T47D (cell line): ENCODE results near the gene MYH10.

ENCODE experiments used
- DNase-seq, 2 experiments: peaks; one replicate each; pipeline versions ENCODE4 v3.0.0 to v3.0.0-alpha.2; 2011 to 2012; ENCODE audit warnings: low read depth in 1 of 2, low spot score in 1 of 2
- JUND ChIP-seq: IDR thresholded peaks from 2 replicates; pipeline ENCODE4 v1.6.1; 2012; ENCODE audit warnings: low read depth
- in situ Hi-C: cut with HindIII; loops from 2 replicates; pipeline ENCODE4 v1.10.0; 2016; ENCODE audit warnings: low sequenced_read_pairs, low pct_unique_long_range_greater_than_20kb

The MYH10 gene

GRCh38 chr17:8477171-8477570, 153.4 kb downstream of the MYH10 start:
- DNase-seq: no peak
- TF ChIP-seq JUND: no peak
- in situ Hi-C loops: no loop called here

DNA sequence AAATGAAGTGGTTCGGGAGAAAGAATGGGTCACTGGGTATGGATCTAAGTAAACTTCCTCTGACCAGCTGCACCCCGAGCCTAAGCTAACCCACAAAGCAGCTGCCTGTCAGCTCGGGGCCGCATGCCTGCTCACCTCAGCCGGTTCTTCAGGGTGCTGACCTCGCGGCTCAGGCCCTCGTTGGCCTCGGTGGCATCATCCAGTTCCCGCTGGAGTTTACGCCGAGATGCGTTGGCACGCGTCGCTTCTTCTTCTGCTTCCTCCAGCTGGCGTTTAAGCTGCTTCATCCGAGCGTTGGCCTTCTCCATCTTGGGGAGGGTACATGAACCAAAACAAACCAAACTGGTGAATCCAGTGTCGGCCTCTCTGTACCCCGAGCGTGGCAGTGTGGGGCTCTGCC, 153.8 kb downstream of the MYH10 start:
- in situ Hi-C loops: no loop called here
- TF ChIP-seq JUND: no peak
- DNase-seq: no peak

- DNase-seq: no peak
- in situ Hi-C loops: no loop called here
- no peak for TF ChIP-seq JUND
Measured at GRCh38 chr17:8475781-8476180, 154.7 kb downstream of the MYH10 start.

- in situ Hi-C loops: no loop called here
- TF ChIP-seq JUND: no peak
- DNase-seq: no peak
Measured at GRCh38 chr17:8475227-8475626, 155.3 kb downstream of the MYH10 start.

DNA sequence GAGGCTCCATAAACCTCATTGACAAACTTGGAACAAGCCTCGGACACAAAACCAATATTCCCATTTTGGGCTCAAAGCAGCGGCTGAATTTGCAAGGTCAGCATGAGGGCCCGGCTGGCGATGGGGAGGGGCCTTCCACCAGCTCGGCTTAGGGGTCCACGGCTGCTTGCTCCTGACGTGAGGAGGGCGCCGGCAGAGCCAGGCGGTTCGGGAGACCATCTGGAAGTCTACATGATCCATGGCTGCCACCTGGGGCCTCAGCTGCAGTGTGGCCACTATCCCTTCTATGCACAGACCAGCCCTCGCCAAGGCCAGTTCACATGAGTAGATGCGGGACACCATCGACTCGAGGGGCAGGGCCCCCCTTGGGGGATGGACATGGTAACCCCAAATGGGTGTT, 155.7 kb downstream of the MYH10 start:
- DNase-seq: no peak
- in situ Hi-C loops: no loop called here
- no peak for TF ChIP-seq JUND

DNA sequence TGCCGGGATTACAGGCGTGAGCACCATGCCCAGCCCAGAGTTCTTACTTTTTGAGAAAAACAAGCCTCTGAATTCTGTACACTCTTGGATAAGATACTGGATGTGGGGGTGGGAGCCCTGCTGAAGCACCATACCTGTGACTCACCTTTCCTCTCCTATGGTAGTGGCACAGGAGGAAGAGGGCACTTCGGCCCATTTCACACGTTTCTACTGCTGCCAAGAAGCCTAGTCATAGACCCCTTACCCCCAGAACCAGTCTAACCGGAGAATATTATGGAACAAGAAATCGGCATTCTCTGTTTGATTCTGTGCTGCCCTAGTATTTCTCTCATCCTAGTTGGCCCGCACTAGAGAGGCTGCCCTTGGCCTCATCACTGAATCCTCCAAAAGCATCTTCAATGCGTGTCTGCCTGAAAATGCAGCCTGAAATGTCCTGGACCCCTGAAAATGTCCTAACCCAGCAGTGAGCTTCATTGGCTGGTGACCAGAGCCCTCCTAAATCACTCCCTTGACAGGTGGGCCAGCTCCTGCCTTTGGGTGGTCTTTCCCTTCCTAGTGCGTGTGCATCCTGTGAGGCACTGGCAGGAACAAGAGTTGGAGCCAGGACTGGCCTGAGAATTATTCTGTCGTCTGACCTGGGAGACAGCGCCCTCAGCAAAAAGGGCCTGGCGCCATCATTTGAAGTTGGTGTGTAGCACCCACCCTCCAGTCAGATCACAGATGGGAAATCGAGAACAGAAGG, 156.9 kb downstream of the MYH10 start:
- DNase-seq: no peak
- no peak for TF ChIP-seq JUND
- in situ Hi-C loops: no loop called here

- no peak for DNase-seq
- TF ChIP-seq JUND: no peak
- in situ Hi-C loops: no loop called here
Measured at GRCh38 chr17:8472663-8473062, 157.9 kb downstream of the MYH10 start.

DNA sequence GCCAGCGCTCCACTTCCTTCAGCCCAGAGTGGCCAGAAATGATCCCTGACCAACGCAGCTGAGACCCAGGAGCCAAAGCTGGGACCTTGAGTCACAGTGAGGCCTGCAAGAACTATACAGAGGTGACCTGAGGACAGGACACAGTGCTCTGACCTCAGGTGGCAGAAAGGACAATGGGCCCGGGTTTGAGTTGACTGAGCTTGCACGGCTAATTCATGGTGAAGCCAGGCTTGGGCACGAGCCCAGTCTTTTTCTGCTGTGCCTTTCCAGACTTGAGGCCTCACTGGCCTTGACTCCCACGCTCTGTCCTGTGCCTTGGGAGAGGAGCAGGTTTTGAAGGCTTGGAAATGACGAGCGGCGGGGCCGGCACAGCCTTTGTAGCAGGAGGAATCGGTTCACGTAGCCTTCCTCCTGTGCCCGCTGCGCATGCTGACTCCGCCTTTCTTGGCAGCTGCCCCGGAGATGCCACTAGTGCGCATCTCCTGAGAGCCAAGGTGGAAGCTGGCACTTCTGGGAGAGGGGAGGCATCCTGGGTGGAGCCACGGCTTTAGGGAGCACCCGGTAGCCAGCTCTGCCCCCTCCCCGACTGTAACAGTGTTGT, 160.0 kb downstream of the MYH10 start:
- in situ Hi-C loops: no loop called here
- no peak for TF ChIP-seq JUND
- DNase-seq: no peak

- in situ Hi-C loops: no loop called here
- no peak for TF ChIP-seq JUND
- no peak for DNase-seq
Measured at GRCh38 chr17:8469964-8470363, 160.6 kb downstream of the MYH10 start.

- TF ChIP-seq JUND: no peak
- in situ Hi-C loops: no loop called here
- no peak for DNase-seq
Measured at GRCh38 chr17:8468980-8469379, 161.5 kb downstream of the MYH10 start.

DNA sequence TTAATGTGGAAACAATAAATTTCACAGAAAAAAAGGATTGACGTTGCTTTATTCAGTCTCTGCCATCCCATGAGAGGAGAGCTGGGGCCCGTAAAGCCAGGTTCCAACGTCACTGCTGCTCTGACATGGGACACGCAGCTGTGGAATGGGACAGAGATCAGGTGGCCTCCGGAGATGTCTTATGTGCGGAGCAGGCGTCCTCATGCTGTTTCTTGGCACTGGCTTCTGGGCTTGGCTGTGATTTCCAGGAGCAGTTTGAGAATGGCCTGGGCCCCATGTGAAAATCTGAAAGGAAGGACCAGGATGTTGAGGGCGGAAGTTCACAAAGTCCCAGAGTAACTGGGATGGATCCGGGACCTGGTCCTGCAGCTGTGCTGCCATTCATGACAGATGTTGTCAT, 162.4 kb downstream of the MYH10 start:
- DNase-seq: no peak
- in situ Hi-C loops: no loop called here
- TF ChIP-seq JUND: no peak

- TF ChIP-seq JUND: no peak
- in situ Hi-C loops: no loop called here
- DNase-seq: no peak
Measured at GRCh38 chr17:8467527-8467926, 163.0 kb downstream of the MYH10 start.

DNA sequence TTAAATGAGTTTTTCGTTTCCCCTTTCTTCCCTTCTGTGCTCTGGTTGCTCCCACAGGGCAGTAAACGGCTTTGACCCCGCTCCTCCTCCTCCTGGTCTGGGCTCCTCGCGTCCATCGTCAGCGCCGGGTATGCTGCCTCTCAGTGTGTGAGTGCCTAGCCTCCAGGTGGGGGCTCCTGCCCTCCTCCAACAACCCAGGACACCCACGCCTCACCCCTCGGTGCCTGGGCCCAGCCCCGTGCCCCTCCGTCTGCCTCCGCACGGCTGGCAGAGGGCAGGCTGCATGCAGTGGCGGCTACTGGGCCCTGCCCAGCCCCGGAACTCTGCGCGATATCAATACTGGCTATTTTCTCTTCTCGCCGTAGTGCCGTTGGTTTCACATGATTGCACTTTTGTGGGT, 163.7 kb downstream of the MYH10 start:
- no peak for DNase-seq
- no peak for TF ChIP-seq JUND
- in situ Hi-C loops: no loop called here

DNA sequence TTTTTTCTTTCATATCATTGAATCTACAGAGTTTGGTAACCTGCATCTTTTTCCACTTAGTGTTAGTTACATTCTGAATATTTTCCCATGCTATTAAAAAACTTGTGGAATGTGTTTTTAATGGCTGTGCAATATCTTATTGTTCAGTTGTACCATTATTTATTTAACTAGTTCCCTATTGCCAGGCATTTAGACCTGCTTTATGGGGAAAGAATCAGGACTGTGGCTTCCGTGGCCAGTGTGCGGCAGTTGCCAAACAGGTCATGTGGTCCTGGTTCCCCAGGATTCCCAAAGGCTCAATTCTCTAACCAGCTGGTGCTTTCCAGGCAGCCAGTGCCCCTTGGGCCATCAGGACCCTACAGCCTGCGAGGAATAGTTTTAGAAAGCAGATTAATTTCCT, 164.1 kb downstream of the MYH10 start:
- TF ChIP-seq JUND: no peak
- DNase-seq: no peak
- in situ Hi-C loops: no loop called here
